Measurements from ENCODE around the gene ORC3. TPM values are rescaled to one million over a fixed set of nuclear protein-coding genes. Genes with fewer than 3 reads are reported as not detected.

ORC3 gene
- total RNA-seq, 6 experiments from 2014 or later, result 7.7 to 12.7 (median 9.8) TPM

- no peak overlapping the region for H3K4me3 ChIP-seq
- DNase-seq (no peak), ATAC-seq (no peak)
- peaks cover 0 to 5% (median 0%) of the 10 kb centered on the region in 4 donors for H3K36me3 ChIP-seq
- no peak overlapping the region for H3K27ac ChIP-seq
- intact Hi-C loops (cut with DNase I), result no loop called here
- TF ChIP-seq CTCF (IDR thresholded peaks at IDR 0.05) (no peak), POLR2A (IDR thresholded peaks at IDR 0.05) (no peak)
- H3K9me3 ChIP-seq, result no peaks in the 10 kb centered on the region
- no peaks in the 10 kb centered on the region for H3K4me1 ChIP-seq
- no peaks in the 10 kb centered on the region for H3K27me3 ChIP-seq
Measured at GRCh38 chr6:87655824-87656223, 65.9 kb downstream of the ORC3 start.

GRCh38 chr6:87656857-87657256, 66.9 kb downstream of the ORC3 start:
- no peak for ATAC-seq
- intact Hi-C loops (cut with DNase I), result no loop called here

GRCh38 chr6:87658516-87658915, 68.6 kb downstream of the ORC3 start:
- ATAC-seq, result no peak
- Histone ChIP-seq H3K9me3 (no peaks in the 10 kb centered on the region), H3K4me3 (no peak overlapping the region), H3K27ac (no peak overlapping the region), H3K4me1 (peaks cover 0 to 7% (median 0%) of the 10 kb centered on the region in 4 donors), H3K36me3 (no peaks in the 10 kb centered on the region), H3K27me3 (no peaks in the 10 kb centered on the region)
- TF ChIP-seq POLR2A (IDR thresholded peaks at IDR 0.05) (no peak), CTCF (IDR thresholded peaks at IDR 0.05) (no peak)
- intact Hi-C loops (cut with DNase I), result no loop called here
- no peak for DNase-seq

More at GRCh38 chr6:87656857-87657256, 66.9 kb downstream of the ORC3 start:
- Histone ChIP-seq H3K9me3 (no peaks in the 10 kb centered on the region), H3K4me3 (no peak overlapping the region), H3K4me1 (no peaks in the 10 kb centered on the region), H3K36me3 (peaks cover 0 to 5% (median 0%) of the 10 kb centered on the region in 4 donors), H3K27me3 (no peaks in the 10 kb centered on the region), H3K27ac (no peak overlapping the region)
- DNase-seq, result no peak
- TF ChIP-seq CTCF (IDR thresholded peaks at IDR 0.05), result no peak
- no peak for TF ChIP-seq POLR2A (IDR thresholded peaks at IDR 0.05)

- DNase-seq (no peak), ATAC-seq (peak in 3 of 4 donors; percentile 20 to 55 (median 20))
- Histone ChIP-seq H3K4me1 (peaks cover 0 to 25% (median 2%) of the 10 kb centered on the region in 4 donors), H3K4me3 (no peak overlapping the region), H3K9me3 (no peaks in the 10 kb centered on the region), H3K27ac (no peak overlapping the region), H3K27me3 (no peaks in the 10 kb centered on the region), H3K36me3 (no peaks in the 10 kb centered on the region)
- TF ChIP-seq CTCF (IDR thresholded peaks at IDR 0.05), result no peak
- TF ChIP-seq POLR2A (IDR thresholded peaks at IDR 0.05), result no peak
- intact Hi-C loops (cut with DNase I), result no loop called here
Measured at GRCh38 chr6:87660226-87660911, 70.4 kb downstream of the ORC3 start.

- ATAC-seq (no peak), DNase-seq (no peak)
- no peak overlapping the region for H3K4me3 ChIP-seq
- intact Hi-C loops (cut with DNase I), result no loop called here
- H3K27ac ChIP-seq, result no peak overlapping the region
- H3K27me3 ChIP-seq, result no peaks in the 10 kb centered on the region
- no peaks in the 10 kb centered on the region for H3K36me3 ChIP-seq
- 91% methylated on average over 1 of the region's 1 CpG for WGBS (ENCODE audit: insufficient coverage, low coverage, low lambda C conversion rate, missing lambda C conversion rate)
- H3K9me3 ChIP-seq, result no peaks in the 10 kb centered on the region
- TF ChIP-seq CTCF (IDR thresholded peaks at IDR 0.05) (no peak), POLR2A (IDR thresholded peaks at IDR 0.05) (no peak)
- peaks cover 0 to 32% (median 2%) of the 10 kb centered on the region in 4 donors for H3K4me1 ChIP-seq
Measured at GRCh38 chr6:87661016-87661415, 71.1 kb downstream of the ORC3 start.

Measured in right lobe of liver (tissue), 6 donors.